Osteoblast (primary cell): Measurements from ENCODE around the gene C14orf132. TPM values are rescaled to one million over a fixed set of nuclear protein-coding genes. Genes with fewer than 3 reads are reported as not detected.

Source experiments
- DNase-seq: peaks from one replicate; pipeline ENCODE4 v3.0.0; 2011; ENCODE audit warnings: low spot score, mixed read lengths; ENCODE audit not compliant: insufficient read length; ENCODE audit errors: missing footprints
- H2AFZ ChIP-seq: 2 replicates; pipeline ENCODE4 v1.6.0; 2011; ENCODE audit warnings: mild to moderate bottlenecking, low read length
- H3K27ac ChIP-seq: 2 replicates; pipeline ENCODE4 v1.5.1; 2011; ENCODE audit warnings: mild to moderate bottlenecking, low read depth, low read length, moderate library complexity
- H3K27me3 ChIP-seq: 2 replicates; pipeline ENCODE4 v1.6.0; 2012; ENCODE audit warnings: mild to moderate bottlenecking, control low read depth, inconsistent platforms, low read length, moderate library complexity; ENCODE audit not compliant: insufficient read depth
- H3K36me3 ChIP-seq: 2 replicates; pipeline ENCODE4 v1.5.1; 2011; ENCODE audit warnings: mild to moderate bottlenecking, low read length, control low read depth, moderate library complexity; ENCODE audit not compliant: insufficient read depth
- H3K4me1 ChIP-seq: 2 replicates; pipeline ENCODE4 v1.5.1; 2011; ENCODE audit warnings: mild to moderate bottlenecking, low read length, control low read depth, moderate library complexity; ENCODE audit not compliant: insufficient read depth
- H3K4me2 ChIP-seq: 2 replicates; pipeline ENCODE4 v1.6.0; 2011; ENCODE audit warnings: mild to moderate bottlenecking, low read length; ENCODE audit not compliant: insufficient read depth
- H3K4me3 ChIP-seq: fragments of 200-600 bp; sonication (generic); 3 replicates; pipeline ENCODE4 v1.5.1; 2012; ENCODE audit warnings: mild to moderate bottlenecking, low read length, inconsistent platforms; ENCODE audit not compliant: insufficient read depth
- H3K79me2 ChIP-seq: 2 replicates; pipeline ENCODE4 v1.6.0; 2012; ENCODE audit warnings: mild to moderate bottlenecking, low read length, control low read depth, inconsistent platforms; ENCODE audit not compliant: insufficient read depth
- H3K9me3 ChIP-seq: 2 replicates; pipeline ENCODE4 v1.5.1; 2011; ENCODE audit warnings: low read depth, low read length, control low read depth
- H4K20me1 ChIP-seq: 2 replicates; pipeline ENCODE4 v1.6.0; 2012; ENCODE audit warnings: mild to moderate bottlenecking, low read length, control low read depth; ENCODE audit not compliant: insufficient read depth
- total RNA-seq: library from RNA; depleted of rRNA; stranded (reverse); fragments of >200 nt; gene quantifications from 2 replicates; pipeline ENCODE4 v1.2.3, GENCODE V29; 2012
- TF ChIP-seq, protein P1 (sequence below): IDR thresholded peaks from 2 replicates; pipeline ENCODE4 v1.5.1; 2011; ENCODE audit warnings: mild to moderate bottlenecking, low read depth, low read length, moderate library complexity; ENCODE audit errors: extremely low read depth

C14orf132 gene
- total RNA-seq, 1 donor, result 40.2 TPM

DNA sequence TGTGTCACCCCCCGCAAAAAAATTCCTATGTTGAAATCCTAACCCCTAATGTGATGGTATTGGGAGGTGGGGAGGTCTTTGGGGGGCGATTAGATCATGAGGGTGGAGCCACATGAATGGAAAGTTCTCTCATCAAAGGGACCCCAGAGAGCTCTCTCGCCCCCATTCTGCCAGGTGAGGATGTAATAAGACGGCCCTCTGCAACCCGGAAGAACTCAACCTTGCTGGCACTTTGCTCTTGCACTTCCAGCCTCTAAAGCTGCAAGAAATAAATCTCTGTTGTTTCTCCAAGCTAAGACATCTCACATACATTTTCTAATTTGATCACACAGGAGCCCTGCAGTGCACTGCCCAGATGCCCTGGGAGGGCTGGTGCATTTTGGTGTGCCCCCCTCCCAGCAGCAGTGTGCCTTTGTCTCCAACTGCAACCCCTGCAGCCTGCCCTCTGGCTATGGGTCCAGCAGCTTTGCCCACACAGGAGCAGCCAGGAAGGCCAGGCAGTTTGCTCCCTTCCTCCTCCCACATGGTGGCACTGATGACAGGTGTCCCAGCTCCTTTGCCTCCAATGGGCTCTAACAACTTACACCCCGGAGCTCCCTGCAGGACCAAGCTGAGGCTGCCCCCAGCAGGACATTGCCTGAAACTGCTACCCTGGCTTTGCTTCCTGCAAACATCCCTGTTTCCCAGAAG is 59.3 kb downstream of the C14orf132 start:
- H3K79me2 ChIP-seq, result no peaks in the 10 kb centered on the region
- no peak overlapping the region for H3K4me3 ChIP-seq
- no peak overlapping the region for H3K27ac ChIP-seq
- DNase-seq, result peak; percentile 86
- no peaks in the 10 kb centered on the region for H4K20me1 ChIP-seq
- no peaks in the 10 kb centered on the region for H3K36me3 ChIP-seq
- H3K4me1 ChIP-seq, result peaks cover 24% of the 10 kb centered on the region
- TF ChIP-seq, protein P1, sequence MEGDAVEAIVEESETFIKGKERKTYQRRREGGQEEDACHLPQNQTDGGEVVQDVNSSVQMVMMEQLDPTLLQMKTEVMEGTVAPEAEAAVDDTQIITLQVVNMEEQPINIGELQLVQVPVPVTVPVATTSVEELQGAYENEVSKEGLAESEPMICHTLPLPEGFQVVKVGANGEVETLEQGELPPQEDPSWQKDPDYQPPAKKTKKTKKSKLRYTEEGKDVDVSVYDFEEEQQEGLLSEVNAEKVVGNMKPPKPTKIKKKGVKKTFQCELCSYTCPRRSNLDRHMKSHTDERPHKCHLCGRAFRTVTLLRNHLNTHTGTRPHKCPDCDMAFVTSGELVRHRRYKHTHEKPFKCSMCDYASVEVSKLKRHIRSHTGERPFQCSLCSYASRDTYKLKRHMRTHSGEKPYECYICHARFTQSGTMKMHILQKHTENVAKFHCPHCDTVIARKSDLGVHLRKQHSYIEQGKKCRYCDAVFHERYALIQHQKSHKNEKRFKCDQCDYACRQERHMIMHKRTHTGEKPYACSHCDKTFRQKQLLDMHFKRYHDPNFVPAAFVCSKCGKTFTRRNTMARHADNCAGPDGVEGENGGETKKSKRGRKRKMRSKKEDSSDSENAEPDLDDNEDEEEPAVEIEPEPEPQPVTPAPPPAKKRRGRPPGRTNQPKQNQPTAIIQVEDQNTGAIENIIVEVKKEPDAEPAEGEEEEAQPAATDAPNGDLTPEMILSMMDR, result peak; percentile 95
- no peaks in the 10 kb centered on the region for H3K27me3 ChIP-seq
- no peaks in the 10 kb centered on the region for H3K9me3 ChIP-seq
- no peak overlapping the region for H3K4me2 ChIP-seq
- H2AFZ ChIP-seq, result no peak overlapping the region

GRCh38 chr14:96098999-96099335 is 59.8 kb downstream of the C14orf132 start:
- no peak overlapping the region for H3K4me3 ChIP-seq
- TF ChIP-seq, protein P1, result no peak
- DNase-seq, result no peak
- no peak overlapping the region for H2AFZ ChIP-seq
- no peaks in the 10 kb centered on the region for H3K36me3 ChIP-seq
- no peaks in the 10 kb centered on the region for H3K79me2 ChIP-seq
- H3K4me2 ChIP-seq, result no peak overlapping the region
- H4K20me1 ChIP-seq, result no peaks in the 10 kb centered on the region
- peaks cover 24% of the 10 kb centered on the region for H3K4me1 ChIP-seq
- no peaks in the 10 kb centered on the region for H3K27me3 ChIP-seq
- no peak overlapping the region for H3K27ac ChIP-seq
- H3K9me3 ChIP-seq, result no peaks in the 10 kb centered on the region

DNA sequence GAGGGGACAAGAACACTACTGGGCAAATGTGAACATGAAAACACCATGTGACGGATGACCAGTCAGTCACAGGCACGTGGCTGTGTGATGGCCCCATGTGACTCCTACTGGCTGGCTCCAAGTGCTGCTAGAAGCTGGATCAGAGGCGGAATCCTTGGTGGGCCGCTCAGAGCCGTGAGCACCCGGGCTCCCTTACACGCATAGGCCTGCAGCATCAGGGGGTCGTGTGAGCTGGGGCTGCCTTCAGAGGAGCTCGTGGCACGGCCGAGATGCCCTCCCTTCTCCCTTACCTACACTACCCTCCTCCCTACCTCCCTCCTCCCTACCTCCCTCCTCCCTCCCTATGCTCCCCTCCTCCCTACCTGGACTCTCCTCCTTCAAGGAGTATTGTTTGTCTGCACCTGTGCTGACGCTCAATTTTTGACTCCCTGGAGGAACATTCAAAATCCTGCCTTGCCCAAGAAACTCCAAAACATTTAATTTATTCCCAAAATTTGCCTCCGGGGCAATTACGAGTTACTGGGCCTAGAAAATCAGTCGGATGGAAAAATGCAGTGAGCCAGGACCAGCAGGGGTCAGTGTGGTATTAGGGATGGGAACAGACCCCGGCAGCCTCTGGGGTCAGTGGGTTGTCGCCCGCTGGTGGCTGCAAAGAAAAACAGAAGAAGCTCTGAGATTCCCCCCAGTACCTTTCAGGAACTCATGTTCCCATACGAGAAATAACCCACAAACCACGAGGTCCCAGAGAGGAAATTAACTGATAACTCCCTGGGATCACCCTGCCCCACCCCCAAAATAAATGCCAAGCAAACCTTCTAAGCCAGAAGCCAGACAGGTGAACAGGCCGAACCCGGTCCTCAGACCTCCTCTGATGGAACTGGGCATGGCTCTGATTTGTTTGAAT is 61.3 kb downstream of the C14orf132 start:
- H3K27ac ChIP-seq, result peak overlapping the region; percentile 55

More for the DNA sequence above, 61.3 kb downstream of the C14orf132 start:
- DNase-seq, result peak; percentile 92
- Histone ChIP-seq H2AFZ (no peak overlapping the region), H3K4me1 (peaks cover 30% of the 10 kb centered on the region), H3K4me3 (no peak overlapping the region), H3K79me2 (no peaks in the 10 kb centered on the region), H4K20me1 (no peaks in the 10 kb centered on the region), H3K36me3 (no peaks in the 10 kb centered on the region), H3K9me3 (no peaks in the 10 kb centered on the region), H3K4me2 (peak overlapping the region; percentile 41), H3K27me3 (no peaks in the 10 kb centered on the region)
- TF ChIP-seq, protein P1, result peak; percentile 98
